Caco-2 (cell line): ENCODE results near the gene LRRC7. TPM values are rescaled to one million over a fixed set of nuclear protein-coding genes. Genes with fewer than 3 reads are reported as not detected.

Source experiments
- BruUV-seq: library from RNA; stranded (reverse); fragments of 400-500 nt; replicated peaks from 2 replicates; lab custom pipeline; 2021; lab: Mats Ljungman, UMichigan
- CTCF ChIA-PET: fragments of 300-600 bp; sonication (Branson Sonifier 250); formaldehyde crosslinking; loops from one replicate; lab custom pipeline; 2022; ENCODE audit warnings: antibody characterized with exemption; lab: Charles Lee
- POLR2A ChIA-PET: fragments of 300-600 bp; sonication (Branson Sonifier 250); formaldehyde crosslinking; loops from one replicate; lab custom pipeline; 2022; ENCODE audit warnings: antibody characterized with exemption; lab: Charles Lee
- DNase-seq, 2 experiments: peaks; one replicate each; pipeline versions ENCODE4 v3.0.0 to v3.0.0-alpha.2; 2020 to 2022
- H3K27me3 ChIP-seq: replicated peaks from 2 replicates; pipeline ENCODE4 v1.6.0; 2011; ENCODE audit warnings: low read length; ENCODE audit not compliant: control insufficient read depth, insufficient read depth
- H3K36me3 ChIP-seq: 2 replicates; pipeline ENCODE4 v1.5.1; 2011; ENCODE audit warnings: low read length; ENCODE audit not compliant: control insufficient read depth, insufficient read depth
- H3K4me1 ChIP-seq: fragments of 250-450 bp; sonication (Bioruptor Pico); 2 replicates; pipeline ENCODE4 v1.5.1; 2020; ENCODE audit warnings: mild to moderate bottlenecking
- H3K4me3 ChIP-seq: 2 replicates; pipeline ENCODE4 v1.5.1; 2011; ENCODE audit warnings: low read depth, mild to moderate bottlenecking, control low read depth, low read length
- H3K9me3 ChIP-seq: fragments of 250-450 bp; sonication (Bioruptor Pico); 2 replicates; pipeline ENCODE4 v1.5.1; 2020; ENCODE audit warnings: mild to moderate bottlenecking, moderate library complexity
- H3K27ac Mint-ChIP-seq: one replicate; pipeline ENCODE4 v1.8.0; 2022; ENCODE audit warnings: mixed read lengths; ENCODE audit not compliant: unreplicated experiment
- H3K27me3 Mint-ChIP-seq: one replicate; pipeline ENCODE4 v1.8.0; 2022; ENCODE audit warnings: mixed read lengths; ENCODE audit not compliant: insufficient read depth, unreplicated experiment
- H3K36me3 Mint-ChIP-seq: one replicate; pipeline ENCODE4 v1.8.0; 2022; ENCODE audit warnings: mild to moderate bottlenecking, mixed read lengths; ENCODE audit not compliant: insufficient read depth, unreplicated experiment
- H3K4me1 Mint-ChIP-seq: one replicate; pipeline ENCODE4 v1.8.0; 2022; ENCODE audit warnings: low read depth, mixed read lengths; ENCODE audit not compliant: unreplicated experiment
- H3K4me3 Mint-ChIP-seq: one replicate; pipeline ENCODE4 v1.8.0; 2022; ENCODE audit warnings: mild to moderate bottlenecking, moderate library complexity, mixed read lengths; ENCODE audit not compliant: unreplicated experiment
- H3K9me3 Mint-ChIP-seq: one replicate; pipeline ENCODE4 v1.8.0; 2022; ENCODE audit warnings: mixed read lengths; ENCODE audit not compliant: unreplicated experiment
- intact Hi-C: fragments of 100-400 bp; cut with micrococcal nuclease; formaldehyde crosslinking; loops from one replicate; pipeline ENCODE4 v1.10.0; 2022; ENCODE audit not compliant: unreplicated experiment
- total RNA-seq: library from RNA; stranded (reverse); gene quantifications from 2 replicates; pipeline ENCODE4 v1.2.3, GENCODE V29; 2022
- TF ChIP-seq, protein P1 (sequence below), 2 experiments: fragments of 200-600 bp in 1 of 2; IDR thresholded peaks; 1 replicate in 1 of 2; 2 replicates in 1 of 2; pipeline versions ENCODE4 v1.5.1 to v1.8.0; 2011 to 2022; ENCODE audit warnings: antibody characterized with exemption in 1 of 2, control low read depth in 1 of 2, inconsistent platforms in 1 of 2, low read depth in 1 of 2, low read length in 1 of 2, mild to moderate bottlenecking in 1 of 2, moderate library complexity in 1 of 2; ENCODE audit not compliant: insufficient read depth in 1 of 2, severe bottlenecking in 1 of 2, unreplicated experiment in 1 of 2

LRRC7 gene
- total RNA-seq, 1 experiment from 2014 or later: 8.5 TPM

DNA sequence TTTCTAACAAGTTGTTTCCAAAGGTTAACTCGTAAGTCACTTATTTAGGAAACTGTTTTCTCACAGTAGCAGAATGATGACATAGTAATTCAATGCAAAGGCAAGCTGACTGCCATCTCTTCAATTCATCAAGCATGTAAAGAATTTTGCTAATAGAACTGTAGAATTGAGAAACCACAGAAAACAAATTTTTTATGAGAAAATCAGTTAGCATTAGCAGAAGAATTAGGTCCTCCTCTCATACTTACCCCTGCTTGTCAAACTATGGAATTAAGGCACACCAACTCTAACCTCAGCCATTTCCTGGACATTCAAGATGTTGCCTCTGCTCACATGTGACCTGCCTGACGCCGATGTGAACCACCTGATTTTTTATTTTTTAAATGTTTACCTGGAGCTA, 522.4 kb downstream of the LRRC7 start:
- no peaks in the 10 kb centered on the region for H3K9me3 ChIP-seq

DNA sequence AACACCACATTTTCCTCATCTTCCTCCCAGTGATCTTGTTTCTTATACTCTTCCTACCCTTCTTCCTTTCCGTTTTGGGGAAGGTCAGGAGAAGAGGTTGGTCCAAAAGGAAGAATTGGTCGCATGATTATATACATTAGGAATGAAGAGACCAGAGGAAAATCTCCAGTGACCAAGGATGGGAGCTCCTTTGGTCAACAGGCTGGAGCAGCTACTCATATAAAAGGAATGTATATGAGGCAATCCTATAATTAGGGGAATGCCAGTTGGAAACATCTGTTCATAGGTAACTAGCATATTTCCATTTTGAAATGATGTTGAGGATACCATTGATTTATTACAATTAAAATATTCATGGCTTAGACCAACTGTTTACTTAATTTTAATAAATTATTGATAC, 523.2 kb downstream of the LRRC7 start:
- H3K27ac Mint-ChIP-seq: no peak overlapping the region
- CTCF ChIA-PET: no interaction called here
- no TSS peak for BruUV-seq
- no peaks in the 10 kb centered on the region for H3K36me3 ChIP-seq
- no peak overlapping the region for H3K4me3 Mint-ChIP-seq
- no peaks in the 10 kb centered on the region for H3K36me3 Mint-ChIP-seq
- no peaks in the 10 kb centered on the region for H3K9me3 Mint-ChIP-seq
- TF ChIP-seq, protein P1, sequence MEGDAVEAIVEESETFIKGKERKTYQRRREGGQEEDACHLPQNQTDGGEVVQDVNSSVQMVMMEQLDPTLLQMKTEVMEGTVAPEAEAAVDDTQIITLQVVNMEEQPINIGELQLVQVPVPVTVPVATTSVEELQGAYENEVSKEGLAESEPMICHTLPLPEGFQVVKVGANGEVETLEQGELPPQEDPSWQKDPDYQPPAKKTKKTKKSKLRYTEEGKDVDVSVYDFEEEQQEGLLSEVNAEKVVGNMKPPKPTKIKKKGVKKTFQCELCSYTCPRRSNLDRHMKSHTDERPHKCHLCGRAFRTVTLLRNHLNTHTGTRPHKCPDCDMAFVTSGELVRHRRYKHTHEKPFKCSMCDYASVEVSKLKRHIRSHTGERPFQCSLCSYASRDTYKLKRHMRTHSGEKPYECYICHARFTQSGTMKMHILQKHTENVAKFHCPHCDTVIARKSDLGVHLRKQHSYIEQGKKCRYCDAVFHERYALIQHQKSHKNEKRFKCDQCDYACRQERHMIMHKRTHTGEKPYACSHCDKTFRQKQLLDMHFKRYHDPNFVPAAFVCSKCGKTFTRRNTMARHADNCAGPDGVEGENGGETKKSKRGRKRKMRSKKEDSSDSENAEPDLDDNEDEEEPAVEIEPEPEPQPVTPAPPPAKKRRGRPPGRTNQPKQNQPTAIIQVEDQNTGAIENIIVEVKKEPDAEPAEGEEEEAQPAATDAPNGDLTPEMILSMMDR (IDR thresholded peaks at IDR 0.05; ENCODE audit: insufficient read depth in 1 of 2, low read depth in 1 of 2, low read length in 1 of 2, severe bottlenecking in 1 of 2, unreplicated experiment in 1 of 2): no peak
- no peak overlapping the region for H3K4me3 ChIP-seq
- no peaks in the 10 kb centered on the region for H3K4me1 ChIP-seq
- H3K9me3 ChIP-seq: no peaks in the 10 kb centered on the region
- intact Hi-C loops: no loop called here
- no peaks in the 10 kb centered on the region for H3K4me1 Mint-ChIP-seq
- no peak for DNase-seq
- POLR2A ChIA-PET: no interaction called here
- no peaks in the 10 kb centered on the region for H3K27me3 Mint-ChIP-seq
- H3K27me3 ChIP-seq: no peaks in the 10 kb centered on the region

More for the DNA sequence above, 522.4 kb downstream of the LRRC7 start:
- no peak for DNase-seq
- TF ChIP-seq, protein P1 (IDR thresholded peaks at IDR 0.05; ENCODE audit: insufficient read depth in 1 of 2, low read depth in 1 of 2, low read length in 1 of 2, severe bottlenecking in 1 of 2, unreplicated experiment in 1 of 2): no peak
- H3K27ac Mint-ChIP-seq: no peak overlapping the region
- POLR2A ChIA-PET: no interaction called here
- no peak overlapping the region for H3K4me3 Mint-ChIP-seq
- no peaks in the 10 kb centered on the region for H3K27me3 Mint-ChIP-seq
- CTCF ChIA-PET: no interaction called here
- no peaks in the 10 kb centered on the region for H3K9me3 Mint-ChIP-seq
- no TSS peak for BruUV-seq
- no peaks in the 10 kb centered on the region for H3K4me1 Mint-ChIP-seq
- H3K36me3 ChIP-seq: no peaks in the 10 kb centered on the region
- intact Hi-C loops: no loop called here
- H3K4me1 ChIP-seq: no peaks in the 10 kb centered on the region
- no peaks in the 10 kb centered on the region for H3K36me3 Mint-ChIP-seq
- H3K27me3 ChIP-seq: no peaks in the 10 kb centered on the region
- H3K4me3 ChIP-seq: no peak overlapping the region

DNA sequence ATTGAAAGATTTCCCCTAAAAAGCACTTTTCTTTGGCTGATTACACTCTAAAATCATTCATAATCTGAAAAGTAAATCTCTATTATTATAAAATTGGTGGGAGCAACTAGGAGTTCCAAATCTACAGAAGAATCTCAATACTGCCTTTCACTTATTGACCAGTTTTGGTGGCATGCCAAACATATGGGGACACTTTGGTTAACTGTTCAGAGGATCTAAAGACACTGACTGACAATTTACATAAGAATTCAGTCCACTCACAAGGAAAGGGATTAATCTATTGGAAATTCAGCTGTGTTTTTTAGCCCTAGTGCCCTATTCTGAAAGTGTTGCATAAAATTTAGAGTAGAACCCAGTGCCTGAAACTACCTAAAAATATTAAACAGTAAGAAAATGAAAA, 524.1 kb downstream of the LRRC7 start:
- H3K36me3 ChIP-seq: no peaks in the 10 kb centered on the region
- TF ChIP-seq, protein P1 (IDR thresholded peaks at IDR 0.05; ENCODE audit: insufficient read depth in 1 of 2, low read depth in 1 of 2, low read length in 1 of 2, severe bottlenecking in 1 of 2, unreplicated experiment in 1 of 2): no peak
- ChIA-PET POLR2A (no interaction called here), CTCF (no interaction called here)
- H3K4me1 ChIP-seq: no peaks in the 10 kb centered on the region
- BruUV-seq: no TSS peak
- H3K9me3 ChIP-seq: no peaks in the 10 kb centered on the region
- Mint-ChIP-seq H3K4me3 (no peak overlapping the region), H3K27me3 (no peaks in the 10 kb centered on the region), H3K4me1 (no peaks in the 10 kb centered on the region), H3K9me3 (no peaks in the 10 kb centered on the region), H3K36me3 (no peaks in the 10 kb centered on the region), H3K27ac (no peak overlapping the region)
- DNase-seq: no peak
- intact Hi-C loops: no loop called here
- H3K27me3 ChIP-seq: no peaks in the 10 kb centered on the region
- H3K4me3 ChIP-seq: no peak overlapping the region
